SKM-1 treated with dmso at 0.1 percent for 144 hours (cell line): ENCODE measurements around the gene CARMIL1.

ENCODE experiments used
- DNase-seq: peaks from one replicate; lab custom pipeline; 2025; ENCODE audit not compliant: unreplicated experiment; lab: John Stamatoyannopoulos, UW

Gene CARMIL1

GRCh38 chr6:25278914-25279747, at the start of gene CARMIL1:
TSS of gene CARMIL1 (plus strand) at chr6:25279374. CDS start at chr6:25279796, 422 bp downstream.
- DNase-seq, result peak; percentile 74

GRCh38 chr6:25229671-25230321, 49.4 kb upstream of the CARMIL1 start:
- DNase-seq, result no peak

- no peak for DNase-seq
Measured at GRCh38 chr6:25232479-25232878, 46.7 kb upstream of the CARMIL1 start.

- DNase-seq, result no peak
Measured at GRCh38 chr6:25233226-25233625, 45.9 kb upstream of the CARMIL1 start.

GRCh38 chr6:25237579-25237978, 41.6 kb upstream of the CARMIL1 start:
- DNase-seq, result no peak

- DNase-seq, result no peak
Measured at GRCh38 chr6:25239059-25239458, 40.1 kb upstream of the CARMIL1 start.

- no peak for DNase-seq
Measured at GRCh38 chr6:25239498-25239897, 39.7 kb upstream of the CARMIL1 start.

- DNase-seq, result no peak
Measured at GRCh38 chr6:25242567-25242966, 36.6 kb upstream of the CARMIL1 start.

- DNase-seq, result no peak
Measured at GRCh38 chr6:25244865-25245264, 34.3 kb upstream of the CARMIL1 start.

GRCh38 chr6:25248123-25248522, 31.1 kb upstream of the CARMIL1 start:
- no peak for DNase-seq

- DNase-seq, result no peak
Measured at GRCh38 chr6:25249133-25249532, 30.0 kb upstream of the CARMIL1 start.

GRCh38 chr6:25250878-25251277, 28.3 kb upstream of the CARMIL1 start:
- no peak for DNase-seq

GRCh38 chr6:25251426-25251825, 27.7 kb upstream of the CARMIL1 start:
- no peak for DNase-seq

GRCh38 chr6:25253351-25253750, 25.8 kb upstream of the CARMIL1 start:
- no peak for DNase-seq

- no peak for DNase-seq
Measured at GRCh38 chr6:25254671-25255070, 24.5 kb upstream of the CARMIL1 start.

GRCh38 chr6:25257686-25258348, 21.4 kb upstream of the CARMIL1 start:
- no peak for DNase-seq

- no peak for DNase-seq
Measured at GRCh38 chr6:25259756-25260155, 19.4 kb upstream of the CARMIL1 start.

GRCh38 chr6:25263657-25264056, 15.5 kb upstream of the CARMIL1 start:
- DNase-seq, result no peak

GRCh38 chr6:25266456-25267100, 12.6 kb upstream of the CARMIL1 start:
- no peak for DNase-seq

GRCh38 chr6:25267662-25268061, 11.5 kb upstream of the CARMIL1 start:
- no peak for DNase-seq

GRCh38 chr6:25270559-25270958, 8.6 kb upstream of the CARMIL1 start:
- no peak for DNase-seq
